HG03039 (cell line): Measurements from ENCODE around the gene CCDC3.

Experiments
- ATAC-seq: cut with Tn5 transposase; IDR thresholded peaks from one replicate; pipeline ENCODE4 v1.9.1; 2021; ENCODE audit warnings: mild to moderate bottlenecking, moderate library complexity; ENCODE audit not compliant: unreplicated experiment

Gene CCDC3

DNA sequence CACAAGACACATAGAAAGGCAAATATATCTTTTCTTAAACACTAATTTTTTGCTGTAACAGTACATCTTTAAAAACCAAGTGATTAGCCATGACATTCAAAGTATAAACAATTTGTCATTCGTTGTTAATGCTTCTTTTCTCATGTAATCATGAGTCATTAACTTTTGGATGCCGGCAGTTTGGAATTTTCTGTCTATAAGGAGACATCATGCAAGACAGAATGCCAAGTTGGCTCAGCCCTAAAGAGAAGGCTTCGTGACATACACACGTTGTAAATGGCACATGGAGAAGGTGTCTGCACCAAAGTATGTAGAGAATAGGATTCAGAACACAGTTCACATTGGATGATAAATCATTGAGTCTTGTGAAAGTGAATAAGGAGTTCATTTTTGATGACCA lies 35.9 kb downstream of the CCDC3 start:
- ATAC-seq: no peak

- no peak for ATAC-seq
These were observed 39.0 kb downstream of the CCDC3 start for GRCh38 chr10:12962556-12962955.

GRCh38 chr10:12961416-12962205 lies 39.9 kb downstream of the CCDC3 start:
- no peak for ATAC-seq

GRCh38 chr10:12960941-12961340 lies 40.6 kb downstream of the CCDC3 start:
- ATAC-seq: no peak

GRCh38 chr10:12960334-12960898 lies 41.1 kb downstream of the CCDC3 start:
- ATAC-seq: no peak

- no peak for ATAC-seq
These were observed 42.9 kb downstream of the CCDC3 start for GRCh38 chr10:12958546-12959110.

DNA sequence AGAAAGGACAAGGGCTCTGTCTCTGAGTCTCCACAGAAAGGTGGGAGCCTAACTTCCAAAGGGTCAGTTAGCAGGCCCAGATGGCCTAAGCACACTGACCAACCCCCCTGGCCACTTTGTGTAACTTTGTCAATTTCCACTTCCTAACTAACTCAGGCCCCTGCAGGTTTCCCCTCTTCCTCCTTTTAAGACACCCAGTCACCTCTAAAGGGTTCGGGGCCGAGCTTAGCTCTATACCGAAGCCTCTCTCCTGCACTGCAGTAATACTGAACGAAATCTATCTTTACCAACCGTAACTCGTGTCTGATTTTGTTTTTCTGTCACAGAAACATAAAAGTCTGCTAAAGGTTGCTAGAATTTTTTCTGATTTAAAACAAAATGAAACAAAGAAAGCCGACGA lies 44.4 kb downstream of the CCDC3 start:
- ATAC-seq: no peak

DNA sequence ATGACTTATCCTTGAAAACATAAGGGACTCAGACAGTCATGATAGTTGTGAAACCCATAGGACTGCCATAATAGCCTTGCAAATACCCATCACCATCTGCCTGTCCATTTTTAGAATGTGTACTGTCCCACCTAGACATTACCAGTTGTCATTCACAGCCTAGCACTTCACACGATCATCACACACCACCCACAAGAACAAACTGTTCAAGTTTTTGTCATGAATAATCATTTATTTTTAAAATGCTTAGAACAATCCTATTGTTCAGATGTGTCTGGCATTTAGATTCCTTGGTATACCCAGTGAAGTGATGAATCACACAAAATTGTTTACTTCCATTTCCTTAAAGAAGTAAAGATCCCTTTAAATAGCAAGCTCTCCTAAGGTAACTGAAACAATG lies 46.6 kb downstream of the CCDC3 start:
- no peak for ATAC-seq

DNA sequence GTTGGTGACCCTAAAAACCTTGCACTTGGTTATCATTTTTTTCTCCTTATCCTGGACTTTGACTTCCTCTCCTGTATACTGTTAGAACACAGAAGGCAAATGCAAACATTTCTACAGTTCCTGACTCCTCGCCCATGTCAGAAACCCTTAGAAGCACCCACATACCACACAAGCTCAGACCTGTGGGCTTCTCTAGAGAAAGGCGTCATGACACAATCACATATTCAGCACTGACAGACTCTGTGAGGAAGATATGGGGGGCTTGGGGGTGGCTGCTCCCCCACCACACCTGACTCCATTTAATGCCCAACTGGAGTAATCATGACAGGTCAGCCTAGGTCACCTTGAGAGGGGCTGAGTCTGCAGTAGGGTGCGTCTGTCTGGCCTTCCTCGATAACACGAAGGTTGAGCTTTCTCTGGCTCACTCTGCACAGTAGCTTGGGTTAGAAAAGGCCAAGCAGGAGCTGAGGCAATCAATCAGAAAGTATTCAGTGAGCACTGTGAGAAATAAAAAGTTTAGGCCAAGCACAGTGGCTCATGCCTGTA lies 50.9 kb downstream of the CCDC3 start:
- no peak for ATAC-seq

DNA sequence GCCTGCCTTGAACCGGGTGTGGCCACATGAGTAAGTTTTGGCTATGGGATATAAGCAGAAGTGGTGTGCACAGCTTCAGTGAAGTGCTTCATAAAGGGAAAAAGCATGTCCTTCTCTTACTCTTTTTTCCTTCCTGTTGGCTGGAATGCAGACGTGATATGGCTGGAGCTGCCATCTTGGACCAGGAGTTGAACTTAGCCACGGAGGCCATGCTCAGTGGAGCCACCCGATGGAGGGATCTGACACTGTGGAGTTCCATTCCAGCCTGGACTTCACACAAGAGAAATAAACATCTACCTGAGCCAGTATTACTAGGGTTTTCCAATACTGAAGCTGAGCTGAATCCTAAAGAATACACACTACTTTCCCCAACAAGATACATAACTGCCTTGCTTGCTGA lies 52.3 kb downstream of the CCDC3 start:
- no peak for ATAC-seq

GRCh38 chr10:12947741-12948140 lies 53.8 kb downstream of the CCDC3 start:
- ATAC-seq: no peak

DNA sequence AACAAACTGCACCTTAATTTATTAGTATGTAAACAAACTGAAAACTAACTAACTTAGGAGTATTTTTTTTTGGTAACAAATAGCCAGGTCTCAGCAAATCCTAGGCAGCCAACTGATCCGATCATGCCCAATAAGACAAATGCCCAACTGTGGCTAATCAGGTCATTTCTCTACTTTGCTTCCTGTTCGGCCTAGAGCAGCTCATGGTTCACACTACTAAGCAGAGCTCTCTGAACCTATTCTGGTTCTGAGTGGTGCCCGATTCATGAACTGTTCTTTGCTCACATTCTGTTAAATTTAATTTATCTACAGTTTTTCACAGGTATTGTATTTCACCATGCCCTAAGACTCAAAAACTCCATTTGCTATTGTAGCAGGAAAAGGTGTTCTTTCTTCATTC lies 55.1 kb downstream of the CCDC3 start:
- ATAC-seq: no peak

- no peak for ATAC-seq
These were observed 55.7 kb downstream of the CCDC3 start for GRCh38 chr10:12945690-12946359.

GRCh38 chr10:12944931-12945330 lies 56.6 kb downstream of the CCDC3 start:
- ATAC-seq: no peak

DNA sequence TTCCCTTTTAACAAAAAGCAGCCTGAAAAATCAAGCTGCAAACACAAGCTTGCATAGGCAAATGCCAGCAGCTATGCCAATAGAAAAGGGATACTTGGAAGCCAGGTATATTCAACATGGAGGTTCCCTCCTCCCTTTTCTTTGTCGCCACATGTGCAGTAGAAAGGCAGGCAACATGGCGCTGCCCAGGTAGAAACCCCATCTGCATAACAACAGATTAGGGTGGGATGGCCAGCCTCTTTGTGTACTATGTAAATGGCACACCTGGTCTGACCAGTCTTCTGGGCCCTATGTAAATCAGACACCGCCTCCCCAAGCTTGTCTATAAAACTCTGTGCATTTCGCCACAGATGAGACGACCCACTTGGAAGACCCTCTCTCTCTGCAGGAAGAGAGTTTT lies 58.1 kb downstream of the CCDC3 start:
- no peak for ATAC-seq

GRCh38 chr10:12941966-12942365 lies 59.5 kb downstream of the CCDC3 start:
- ATAC-seq: no peak

DNA sequence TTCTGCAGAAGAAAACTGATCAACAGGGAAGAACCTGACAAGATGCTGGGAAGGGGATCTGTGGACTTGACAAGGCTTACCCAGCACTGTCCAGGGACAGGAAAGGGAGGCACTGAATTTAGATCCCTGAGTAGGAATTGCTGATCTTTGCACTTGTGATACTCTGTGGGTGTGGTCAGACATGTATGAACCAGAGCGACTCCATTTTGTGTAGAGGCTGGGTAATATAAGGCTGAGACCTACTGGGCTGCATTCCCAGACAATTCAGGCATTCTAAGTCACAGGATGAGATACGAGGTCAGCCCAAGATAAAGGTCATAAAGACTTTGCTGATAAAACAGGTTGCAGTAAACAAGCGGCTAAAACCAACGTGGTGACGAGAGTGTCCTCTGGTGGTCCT lies 60.7 kb downstream of the CCDC3 start:
- ATAC-seq: no peak

DNA sequence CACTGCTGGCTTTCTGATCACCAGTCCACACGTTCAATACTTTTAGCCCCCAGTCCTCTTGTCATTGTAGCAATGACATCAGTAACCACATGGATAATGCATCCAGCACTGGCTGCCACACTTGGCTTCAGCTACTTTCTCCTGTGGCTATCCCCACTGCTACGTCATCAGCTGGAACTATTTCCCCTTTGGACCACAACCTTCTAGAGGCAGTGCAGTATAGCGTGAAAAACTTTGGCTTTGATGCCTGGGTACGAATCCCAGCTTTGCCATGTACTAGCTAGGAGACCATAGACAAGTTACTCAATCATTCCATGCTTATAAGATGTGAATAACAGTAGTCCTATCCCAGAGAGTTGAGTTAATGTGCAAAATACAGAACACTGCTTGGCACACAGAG lies 63.2 kb downstream of the CCDC3 start:
- ATAC-seq: no peak

- ATAC-seq: no peak
These were observed 64.0 kb downstream of the CCDC3 start for GRCh38 chr10:12937527-12937926.

DNA sequence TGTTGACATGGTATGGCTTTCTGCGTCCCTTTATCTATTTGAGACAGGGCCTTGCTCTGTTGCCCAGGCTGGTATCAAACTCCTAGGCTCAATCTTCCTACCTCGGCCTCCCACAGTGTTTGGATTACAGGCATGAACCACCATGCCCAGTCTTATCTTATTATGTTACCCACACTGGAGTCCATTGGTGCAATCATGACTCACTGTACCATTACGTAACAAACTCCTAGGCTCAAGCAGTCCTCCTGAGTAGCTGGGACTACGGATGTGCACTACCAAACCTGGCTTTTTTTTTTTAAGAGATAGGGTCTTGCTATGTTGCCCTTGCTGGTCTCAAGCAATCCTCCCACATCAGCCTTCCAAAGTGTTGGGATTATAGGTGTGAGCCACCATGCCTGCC lies 66.7 kb downstream of the CCDC3 start:
- ATAC-seq: no peak

- no peak for ATAC-seq
These were observed 72.1 kb downstream of the CCDC3 start for GRCh38 chr10:12929381-12929780.

DNA sequence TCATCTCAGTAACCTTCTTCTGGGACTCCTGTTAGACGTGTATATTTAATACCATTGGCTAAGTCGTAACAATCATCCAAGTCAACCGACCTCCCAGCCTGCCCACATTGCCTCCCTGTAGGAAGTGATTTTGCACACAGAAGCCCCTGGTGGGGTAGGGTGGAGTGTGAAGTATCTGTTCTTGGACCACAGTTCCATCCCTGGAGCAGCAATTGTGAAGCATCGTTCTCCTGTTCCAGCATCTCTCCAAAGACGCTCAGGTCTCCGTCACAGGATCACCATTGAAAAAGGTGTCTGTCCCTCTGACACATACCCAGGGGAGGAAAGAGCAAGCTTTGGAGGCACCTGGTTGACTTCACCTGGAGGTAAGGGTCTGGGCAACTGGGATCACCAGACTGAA lies 72.9 kb downstream of the CCDC3 start:
- no peak for ATAC-seq
